Psoas muscle (tissue), 8 donors: ENCODE data around the gene DOCK3. TPM values are rescaled to one million over a fixed set of nuclear protein-coding genes. Genes with fewer than 3 reads are reported as not detected.
"Not testable (repeated sequence)": the region's sequence is repeated elsewhere in the genome, so short reads cannot be mapped to it uniquely, and the experiment has no call there.

ENCODE experiments used
- ATAC-seq, 4 donors: fragments of 200-7000 bp; cut with Tn5 transposase; one replicate each; pipeline ENCODE4 v1.9.1; 2020; ENCODE audit warnings: moderate library complexity in 3 of 4, mild to moderate bottlenecking in 2 of 4
- DNase-seq, 2 donors: peaks; one replicate each; pipeline ENCODE4 v3.0.0-alpha.2; 2020
- H3K27ac ChIP-seq: fragments of 200-600 bp; one replicate; pipeline ENCODE4 v1.8.0; 2022
- H3K27me3 ChIP-seq, 3 donors: fragments of 200-600 bp in 1 of 3; one replicate each; pipeline versions ENCODE4 v1.6.1 to v1.8.0; 2013 to 2022; ENCODE audit warnings: low read length in 2 of 3, mild to moderate bottlenecking in 2 of 3, moderate library complexity in 1 of 3; ENCODE audit not compliant: insufficient read depth in 3 of 3
- H3K36me3 ChIP-seq, 2 donors: fragments of 200-600 bp in 1 of 2; one replicate each; pipeline versions ENCODE4 v1.6.1 to v1.8.0; 2013 to 2022; ENCODE audit warnings: low read depth in 1 of 2, mild to moderate bottlenecking in 1 of 2, moderate library complexity in 1 of 2; ENCODE audit not compliant: insufficient read depth in 1 of 2
- H3K4me1 ChIP-seq: fragments of 200-600 bp; one replicate; pipeline ENCODE4 v1.8.0; 2022
- H3K4me3 ChIP-seq: fragments of 200-600 bp; one replicate; pipeline ENCODE4 v1.8.0; 2022; ENCODE audit warnings: mild to moderate bottlenecking
- H3K9me3 ChIP-seq: fragments of 200-600 bp; one replicate; pipeline ENCODE4 v1.8.0; 2022
- CTCF ChIP-seq: fragments of 200-600 bp; IDR thresholded peaks from one replicate; pipeline ENCODE4 v1.8.0; 2022; ENCODE audit warnings: antibody characterized with exemption
- WGBS, 3 donors: extraction: QIAGEN DNeasy Blood & Tissue Kit; methylation state at CpG; one replicate each; pipeline versions ENCODE4 v1.1.6 to v1.1.7; 2013; 5-methylcytosine and 5-hydroxymethylcytosine counted together
- intact Hi-C, 2 donors: fragments of 100-400 bp; cut with DNase I; formaldehyde crosslinking; loops; one replicate each; pipeline versions ENCODE4 v1.11.0 to v1.14.2; 2022
- polyA plus RNA-seq, 3 donors: library from polyadenylated mRNA; stranded (reverse); fragments of 200-250 nt; gene quantifications; one replicate each; pipeline ENCODE4 v1.2.3, GENCODE V29; 2013
- total RNA-seq, 4 donors: library from RNA; stranded (reverse); fragmentation: NEBNext Ultra II Directional in 2 of 4; extraction: Animal tissue kit (Norgen Biotek cat#: 25700) in 2 of 4; gene quantifications; one replicate each; pipeline versions ENCODE4 v1.2.1 to v1.2.4, GENCODE V29; 2021 to 2023
- donor health status: healthy with polysubstance abuse.
- donor health status: DM: no; HTN: no; CAD: no; lungs with moderate emphysema.
- donor health status: Bipolar disorder and iron deficiency.
- donor health status: healthy.
- donor health status: DM: yes; HTN: yes; CAD: no.
- donor health status: DM: no; HTN: no; CAD: no.
- donor health status: DM: no; HTN: no; CAD: no.
- donor health status: DM: yes; HTN: yes; CAD: no.

Gene DOCK3
- total and polyA plus RNA-seq, 7 donors: 0.01 to 0.91 (median 0.87) TPM

- Histone ChIP-seq H3K27me3 (no peaks in the 10 kb centered on the region), H3K9me3 (no peaks in the 10 kb centered on the region), H3K4me3 (no peak overlapping the region), H3K36me3 (no peaks in the 10 kb centered on the region), H3K4me1 (no peaks in the 10 kb centered on the region), H3K27ac (no peak overlapping the region)
- 61 to 68% (median 61%) methylated on average over 7 of the region's 7 CpGs for WGBS, 3 donors
- intact Hi-C loops: no loop called here
- TF ChIP-seq CTCF: no peak
- DNase-seq: no peak
- ATAC-seq: peak; percentile 77 to 93 (median 88)
Measured at GRCh38 chr3:50687127-50687751, 12.5 kb downstream of the DOCK3 start.

- Histone ChIP-seq H3K4me3 (no peak overlapping the region), H3K27ac (no peak overlapping the region), H3K9me3 (no peaks in the 10 kb centered on the region), H3K27me3 (no peaks in the 10 kb centered on the region), H3K36me3 (no peaks in the 10 kb centered on the region), H3K4me1 (no peaks in the 10 kb centered on the region)
- 67 to 91% (median 70%) methylated on average over 2 of the region's 2 CpGs for WGBS, 3 donors
- ATAC-seq: peak in 1 of 4 donors; percentile 22
- intact Hi-C loops: no loop called here
- TF ChIP-seq CTCF: no peak
- no peak for DNase-seq
Measured at GRCh38 chr3:50687916-50688315, 13.2 kb downstream of the DOCK3 start.

GRCh38 chr3:50688602-50689001 is 13.9 kb downstream of the DOCK3 start:
- intact Hi-C loops, H3K4me1 ChIP-seq, H3K4me3 ChIP-seq, DNase-seq, H3K36me3 ChIP-seq, H3K27ac ChIP-seq, H3K27me3 ChIP-seq, H3K9me3 ChIP-seq: not testable (repeated sequence)
- 75 to 85% (median 83%) methylated on average over 4 of the region's 4 CpGs for WGBS, 3 donors
- peak in 1 of 4 donors; percentile 47 for ATAC-seq

- intact Hi-C loops: no loop called here
- no peaks in the 10 kb centered on the region for H3K27me3 ChIP-seq
- no peak overlapping the region for H3K27ac ChIP-seq
- TF ChIP-seq CTCF: no peak
- no peaks in the 10 kb centered on the region for H3K36me3 ChIP-seq
- no peaks in the 10 kb centered on the region for H3K4me1 ChIP-seq
- ATAC-seq (no peak), DNase-seq (no peak)
- no peaks in the 10 kb centered on the region for H3K9me3 ChIP-seq
- H3K4me3 ChIP-seq: no peak overlapping the region
- 39 to 51% (median 41%) methylated on average over 6 of the region's 6 CpGs for WGBS, 3 donors
Measured at GRCh38 chr3:50689558-50689957, 14.8 kb downstream of the DOCK3 start.

- no peaks in the 10 kb centered on the region for H3K27me3 ChIP-seq
- H3K36me3 ChIP-seq: no peaks in the 10 kb centered on the region
- ATAC-seq (no peak), DNase-seq (no peak)
- TF ChIP-seq CTCF: no peak
- 87 to 91% (median 87%) methylated on average over 2 of the region's 2 CpGs for WGBS, 3 donors
- no peaks in the 10 kb centered on the region for H3K4me1 ChIP-seq
- no peak overlapping the region for H3K27ac ChIP-seq
- no peak overlapping the region for H3K4me3 ChIP-seq
- peaks cover 4% of the 10 kb centered on the region for H3K9me3 ChIP-seq
- intact Hi-C loops: no loop called here
Measured at GRCh38 chr3:50695031-50695430, 20.3 kb downstream of the DOCK3 start.
